ENCODE measurements around the gene C2orf49.

DNA sequence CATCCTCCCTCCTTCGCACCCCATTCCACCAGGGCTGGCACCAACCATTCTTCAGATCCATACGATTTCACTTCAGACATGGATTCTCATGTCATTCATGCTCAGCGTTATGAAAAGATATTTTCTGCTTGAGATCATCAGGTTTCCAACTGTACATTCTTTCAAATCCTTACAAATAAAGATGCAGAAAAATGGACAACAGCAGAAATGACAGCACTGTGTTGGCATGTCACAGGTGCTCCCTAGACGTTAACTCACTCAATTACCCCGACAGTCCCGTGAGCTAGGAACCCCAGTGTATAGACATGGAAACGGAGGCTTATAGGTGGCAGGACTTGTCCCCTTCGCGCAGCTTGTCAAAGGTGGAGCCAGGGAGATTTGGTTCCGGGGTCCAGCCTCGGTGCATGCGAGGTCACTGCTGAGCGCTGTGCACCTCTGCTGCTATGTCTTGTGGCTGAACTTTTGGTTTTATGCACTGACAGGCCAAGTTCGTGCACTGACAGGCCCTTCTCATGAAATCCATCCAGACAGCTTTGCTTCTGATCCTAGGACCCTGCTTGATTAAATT, 43.8 kb downstream of the C2orf49 start:
- TF ChIP-seq, protein P1, sequence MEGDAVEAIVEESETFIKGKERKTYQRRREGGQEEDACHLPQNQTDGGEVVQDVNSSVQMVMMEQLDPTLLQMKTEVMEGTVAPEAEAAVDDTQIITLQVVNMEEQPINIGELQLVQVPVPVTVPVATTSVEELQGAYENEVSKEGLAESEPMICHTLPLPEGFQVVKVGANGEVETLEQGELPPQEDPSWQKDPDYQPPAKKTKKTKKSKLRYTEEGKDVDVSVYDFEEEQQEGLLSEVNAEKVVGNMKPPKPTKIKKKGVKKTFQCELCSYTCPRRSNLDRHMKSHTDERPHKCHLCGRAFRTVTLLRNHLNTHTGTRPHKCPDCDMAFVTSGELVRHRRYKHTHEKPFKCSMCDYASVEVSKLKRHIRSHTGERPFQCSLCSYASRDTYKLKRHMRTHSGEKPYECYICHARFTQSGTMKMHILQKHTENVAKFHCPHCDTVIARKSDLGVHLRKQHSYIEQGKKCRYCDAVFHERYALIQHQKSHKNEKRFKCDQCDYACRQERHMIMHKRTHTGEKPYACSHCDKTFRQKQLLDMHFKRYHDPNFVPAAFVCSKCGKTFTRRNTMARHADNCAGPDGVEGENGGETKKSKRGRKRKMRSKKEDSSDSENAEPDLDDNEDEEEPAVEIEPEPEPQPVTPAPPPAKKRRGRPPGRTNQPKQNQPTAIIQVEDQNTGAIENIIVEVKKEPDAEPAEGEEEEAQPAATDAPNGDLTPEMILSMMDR (IDR thresholded peaks at IDR 0.05; ENCODE audit: insufficient read depth, low read length) = no peak
- TF ChIP-seq POLR2AphosphoS5 (IDR thresholded peaks at IDR 0.05; ENCODE audit: low read depth) = no peak
- TF ChIP-seq, protein P2, sequence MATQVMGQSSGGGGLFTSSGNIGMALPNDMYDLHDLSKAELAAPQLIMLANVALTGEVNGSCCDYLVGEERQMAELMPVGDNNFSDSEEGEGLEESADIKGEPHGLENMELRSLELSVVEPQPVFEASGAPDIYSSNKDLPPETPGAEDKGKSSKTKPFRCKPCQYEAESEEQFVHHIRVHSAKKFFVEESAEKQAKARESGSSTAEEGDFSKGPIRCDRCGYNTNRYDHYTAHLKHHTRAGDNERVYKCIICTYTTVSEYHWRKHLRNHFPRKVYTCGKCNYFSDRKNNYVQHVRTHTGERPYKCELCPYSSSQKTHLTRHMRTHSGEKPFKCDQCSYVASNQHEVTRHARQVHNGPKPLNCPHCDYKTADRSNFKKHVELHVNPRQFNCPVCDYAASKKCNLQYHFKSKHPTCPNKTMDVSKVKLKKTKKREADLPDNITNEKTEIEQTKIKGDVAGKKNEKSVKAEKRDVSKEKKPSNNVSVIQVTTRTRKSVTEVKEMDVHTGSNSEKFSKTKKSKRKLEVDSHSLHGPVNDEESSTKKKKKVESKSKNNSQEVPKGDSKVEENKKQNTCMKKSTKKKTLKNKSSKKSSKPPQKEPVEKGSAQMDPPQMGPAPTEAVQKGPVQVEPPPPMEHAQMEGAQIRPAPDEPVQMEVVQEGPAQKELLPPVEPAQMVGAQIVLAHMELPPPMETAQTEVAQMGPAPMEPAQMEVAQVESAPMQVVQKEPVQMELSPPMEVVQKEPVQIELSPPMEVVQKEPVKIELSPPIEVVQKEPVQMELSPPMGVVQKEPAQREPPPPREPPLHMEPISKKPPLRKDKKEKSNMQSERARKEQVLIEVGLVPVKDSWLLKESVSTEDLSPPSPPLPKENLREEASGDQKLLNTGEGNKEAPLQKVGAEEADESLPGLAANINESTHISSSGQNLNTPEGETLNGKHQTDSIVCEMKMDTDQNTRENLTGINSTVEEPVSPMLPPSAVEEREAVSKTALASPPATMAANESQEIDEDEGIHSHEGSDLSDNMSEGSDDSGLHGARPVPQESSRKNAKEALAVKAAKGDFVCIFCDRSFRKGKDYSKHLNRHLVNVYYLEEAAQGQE (IDR thresholded peaks at IDR 0.05; ENCODE audit: insufficient replicate concordance, low read depth) = no peak
- no peak for TF ChIP-seq SPI1 (IDR thresholded peaks at IDR 0.05; ENCODE audit: borderline replicate concordance, low read depth)

Measured in HL-60 (cell line).